SK-N-SH treated with all-trans-retinoic acid at 6 μM for 48 hours (cell line): ENCODE results near the gene ZSCAN31.

Experiments
- ATAC-seq: fragments of 200-7000 bp; cut with Tn5 transposase; 3 replicates; pipeline ENCODE4 v1.9.1; 2020; ENCODE audit warnings: mild to moderate bottlenecking, moderate library complexity
- ARNTL ChIP-seq: fragments of 450-650 bp; formaldehyde crosslinking; IDR thresholded peaks from 2 replicates; pipeline ENCODE4 v1.5.0; 2020; ENCODE audit warnings: low read depth, mild to moderate bottlenecking, moderate library complexity, borderline replicate concordance
- CREB5 ChIP-seq: fragments of 250-450 bp; sonication (Bioruptor Pico); IDR thresholded peaks from 2 replicates; pipeline ENCODE4 v1.5.1; 2020; ENCODE audit warnings: low read depth, mild to moderate bottlenecking, moderate library complexity
- CSDC2 ChIP-seq: fragments of 250-450 bp; sonication (Bioruptor Pico); IDR thresholded peaks from 2 replicates; pipeline ENCODE4 v1.5.0; 2020; ENCODE audit warnings: mild to moderate bottlenecking, moderate library complexity
- CSRNP3 ChIP-seq: fragments of 250-450 bp; sonication (Bioruptor Pico); IDR thresholded peaks from 2 replicates; pipeline ENCODE4 v1.5.1; 2021; ENCODE audit warnings: mild to moderate bottlenecking, moderate library complexity
- ESRRG ChIP-seq: fragments of 250-450 bp; sonication (Bioruptor Pico); IDR thresholded peaks from 2 replicates; pipeline ENCODE4 v1.6.1; 2021; ENCODE audit warnings: mild to moderate bottlenecking
- GLIS3 ChIP-seq: fragments of 250-450 bp; sonication (Bioruptor Pico); IDR thresholded peaks from 2 replicates; pipeline ENCODE4 v1.5.0; 2020; ENCODE audit warnings: mild to moderate bottlenecking, moderate library complexity
- ISL1 ChIP-seq: fragments of 250-450 bp; sonication (Bioruptor Pico); IDR thresholded peaks from 2 replicates; pipeline ENCODE4 v2.1.2; 2022; ENCODE audit warnings: mild to moderate bottlenecking, moderate library complexity
- OSR1 ChIP-seq: fragments of 250-450 bp; sonication (Bioruptor Pico); IDR thresholded peaks from 2 replicates; pipeline ENCODE4 v1.8.0; 2022; ENCODE audit warnings: moderate library complexity, mild to moderate bottlenecking, inconsistent platforms
- PATZ1 ChIP-seq: fragments of 250-450 bp; sonication (Bioruptor Pico); IDR thresholded peaks from 2 replicates; pipeline ENCODE4 v1.8.0; 2020; ENCODE audit warnings: mild to moderate bottlenecking, moderate library complexity, borderline replicate concordance
- PPARA ChIP-seq: fragments of 250-450 bp; sonication (Bioruptor Pico); IDR thresholded peaks from 2 replicates; pipeline ENCODE4 v1.5.0; 2020; ENCODE audit warnings: mild to moderate bottlenecking, borderline replicate concordance
- RARB ChIP-seq: fragments of 250-450 bp; sonication (Bioruptor Pico); IDR thresholded peaks from 2 replicates; pipeline ENCODE4 v1.8.0; 2021; ENCODE audit warnings: mild to moderate bottlenecking, moderate library complexity
- SNAI2 ChIP-seq: fragments of 250-450 bp; sonication (Bioruptor Pico); IDR thresholded peaks from 2 replicates; pipeline ENCODE4 v1.5.0; 2020; ENCODE audit warnings: mild to moderate bottlenecking, moderate library complexity
- TCF4 ChIP-seq: fragments of 250-450 bp; sonication (Bioruptor Pico); IDR thresholded peaks from 2 replicates; pipeline ENCODE4 v1.8.0; 2021; ENCODE audit warnings: mild to moderate bottlenecking, moderate library complexity, borderline replicate concordance
- TOX ChIP-seq: fragments of 250-450 bp; sonication (Bioruptor Pico); IDR thresholded peaks from 2 replicates; pipeline ENCODE4 v1.8.0; 2021; ENCODE audit warnings: mild to moderate bottlenecking, moderate library complexity, borderline replicate concordance
- TSHZ2 ChIP-seq: fragments of 250-450 bp; sonication (Bioruptor Pico); IDR thresholded peaks from 2 replicates; pipeline ENCODE4 v1.5.0; 2020; ENCODE audit warnings: mild to moderate bottlenecking, moderate library complexity
- ZFP3 ChIP-seq: fragments of 250-450 bp; sonication (Bioruptor Pico); IDR thresholded peaks from 2 replicates; pipeline ENCODE4 v1.5.0; 2020; ENCODE audit warnings: mild to moderate bottlenecking, moderate library complexity
- ZFP30 ChIP-seq: fragments of 450-650 bp; formaldehyde crosslinking; IDR thresholded peaks from 2 replicates; pipeline ENCODE4 v1.5.0; 2022; ENCODE audit warnings: mild to moderate bottlenecking, moderate library complexity
- ZNF565 ChIP-seq: fragments of 450-650 bp; formaldehyde crosslinking; conservative IDR thresholded peaks from 2 replicates; pipeline ENCODE4 v1.5.0; 2020; ENCODE audit warnings: low read depth, mild to moderate bottlenecking, moderate library complexity
- ZNF8 ChIP-seq: fragments of 450-650 bp; formaldehyde crosslinking; IDR thresholded peaks from 2 replicates; pipeline ENCODE4 v1.5.0; 2020; ENCODE audit warnings: mild to moderate bottlenecking, moderate library complexity
- TF ChIP-seq, protein P1 (sequence below): fragments of 250-450 bp; sonication (Bioruptor Pico); IDR thresholded peaks from 2 replicates; pipeline ENCODE4 v1.8.0; 2021; ENCODE audit warnings: low read depth, mild to moderate bottlenecking, moderate library complexity, borderline replicate concordance

Gene ZSCAN31

DNA sequence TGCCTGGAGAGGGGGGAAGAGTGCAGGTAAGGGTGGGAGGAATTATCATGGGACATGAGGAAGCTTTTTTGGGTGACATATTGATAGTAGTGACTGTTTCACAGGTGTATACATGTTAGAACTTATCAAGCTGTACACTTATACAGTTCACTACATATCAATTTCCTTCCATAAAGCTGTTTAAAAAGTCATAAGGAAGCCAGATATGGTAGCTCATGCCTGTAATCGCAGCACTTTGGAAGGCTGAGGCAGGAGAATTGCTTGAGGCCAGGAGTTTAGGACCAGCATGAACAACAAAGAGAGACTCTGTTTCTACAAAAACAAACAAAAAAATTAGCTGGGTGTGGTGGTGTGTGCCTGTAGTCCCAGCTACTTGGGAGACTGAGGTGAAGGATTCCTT lies 41.9 kb upstream of the ZSCAN31 start:
- TF ChIP-seq, protein P1, sequence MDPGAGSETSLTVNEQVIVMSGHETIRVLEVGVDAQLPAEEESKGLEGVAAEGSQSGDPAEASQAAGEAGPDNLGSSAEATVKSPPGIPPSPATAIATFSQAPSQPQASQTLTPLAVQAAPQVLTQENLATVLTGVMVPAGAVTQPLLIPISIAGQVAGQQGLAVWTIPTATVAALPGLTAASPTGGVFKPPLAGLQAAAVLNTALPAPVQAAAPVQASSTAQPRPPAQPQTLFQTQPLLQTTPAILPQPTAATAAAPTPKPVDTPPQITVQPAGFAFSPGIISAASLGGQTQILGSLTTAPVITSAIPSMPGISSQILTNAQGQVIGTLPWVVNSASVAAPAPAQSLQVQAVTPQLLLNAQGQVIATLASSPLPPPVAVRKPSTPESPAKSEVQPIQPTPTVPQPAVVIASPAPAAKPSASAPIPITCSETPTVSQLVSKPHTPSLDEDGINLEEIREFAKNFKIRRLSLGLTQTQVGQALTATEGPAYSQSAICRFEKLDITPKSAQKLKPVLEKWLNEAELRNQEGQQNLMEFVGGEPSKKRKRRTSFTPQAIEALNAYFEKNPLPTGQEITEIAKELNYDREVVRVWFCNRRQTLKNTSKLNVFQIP (CRISPR knock-in tag): no peak
- TF ChIP-seq CREB5 (CRISPR knock-in tag) (no peak), TCF4 (no peak), RARB (no peak), ESRRG (no peak), ZNF8 (CRISPR knock-in tag) (no peak)
- ATAC-seq: no peak

DNA sequence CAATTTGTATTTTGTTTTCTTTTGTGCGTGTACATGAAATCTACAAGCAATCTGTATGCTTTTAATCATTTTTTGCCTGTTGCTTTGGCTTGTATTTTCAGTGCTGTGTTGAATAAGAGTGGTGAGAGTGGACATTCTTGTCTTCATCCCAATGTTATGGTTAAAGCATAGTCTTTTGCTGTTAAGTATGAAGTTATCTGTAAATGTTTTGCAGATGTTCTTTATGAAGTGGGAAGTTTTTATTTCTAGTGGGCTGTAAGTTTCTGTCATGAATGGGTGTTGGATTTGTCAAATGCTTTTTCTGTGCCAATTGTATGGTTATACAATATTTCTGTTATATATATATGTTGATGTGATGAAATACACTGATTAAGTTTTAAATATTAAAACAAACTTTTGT lies 38.0 kb upstream of the ZSCAN31 start:
- ATAC-seq: no peak
- no peak for TF ChIP-seq TCF4
- TF ChIP-seq, protein P1 (CRISPR knock-in tag): no peak
- no peak for TF ChIP-seq CSRNP3 (CRISPR knock-in tag)
- TF ChIP-seq SNAI2 (CRISPR knock-in tag): no peak
- TF ChIP-seq ZFP3 (CRISPR knock-in tag): no peak
- no peak for TF ChIP-seq OSR1 (CRISPR knock-in tag)
- TF ChIP-seq ZFP30: no peak
- no peak for TF ChIP-seq ESRRG
- TF ChIP-seq PPARA: no peak

DNA sequence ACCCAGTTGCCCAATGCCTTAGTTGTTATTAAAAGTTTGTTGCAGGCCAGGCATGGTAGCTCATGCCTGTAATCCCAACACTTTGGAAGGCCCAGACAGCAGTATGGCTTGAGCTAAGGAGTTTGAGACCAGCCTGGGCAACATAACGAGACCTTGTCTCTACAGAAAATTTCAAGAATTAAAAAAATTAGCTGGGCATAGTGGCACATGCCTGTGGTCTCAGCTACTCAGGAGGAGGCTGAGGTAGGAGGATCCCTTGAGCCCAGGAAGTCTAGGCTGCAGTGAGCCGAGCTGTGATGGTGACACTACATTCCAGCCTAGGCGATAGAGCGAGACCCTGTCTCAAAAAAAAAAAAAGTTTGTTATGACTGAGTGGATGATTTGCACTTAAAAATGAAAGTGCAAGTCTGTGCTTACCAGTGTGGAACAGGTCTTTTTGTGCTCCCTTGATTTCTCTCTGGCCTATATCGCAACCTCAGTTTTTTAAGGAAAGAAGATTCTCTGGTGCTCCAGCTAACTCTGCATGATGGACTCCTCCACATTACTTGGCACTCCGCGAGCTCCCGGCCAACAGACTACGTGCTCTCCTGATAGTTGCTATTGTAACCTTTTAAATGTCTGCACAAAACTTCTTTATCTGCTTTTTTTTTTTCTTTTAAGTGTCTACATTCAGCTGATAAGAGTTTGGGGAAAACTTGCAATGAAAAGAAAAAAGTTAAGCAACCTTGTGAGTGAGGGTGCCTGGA lies 35.9 kb upstream of the ZSCAN31 start:
- ATAC-seq: no peak
- TF ChIP-seq SNAI2 (CRISPR knock-in tag) (no peak), TOX (CRISPR knock-in tag) (no peak), ZNF565 (no peak), PPARA (no peak), PATZ1 (CRISPR knock-in tag) (no peak), CSDC2 (CRISPR knock-in tag) (no peak), OSR1 (CRISPR knock-in tag) (no peak), ZFP3 (CRISPR knock-in tag) (no peak), CSRNP3 (CRISPR knock-in tag) (no peak), TCF4 (no peak), ARNTL (CRISPR knock-in tag) (no peak), ISL1 (CRISPR knock-in tag) (no peak), GLIS3 (CRISPR knock-in tag) (no peak), TSHZ2 (CRISPR knock-in tag) (no peak)
- TF ChIP-seq, protein P1 (CRISPR knock-in tag): no peak
- TF ChIP-seq, all 23 proteins: peak for 0
